H1 (cell line): ENCODE measurements around the gene NOXO1. TPM values are rescaled to one million over a fixed set of nuclear protein-coding genes. Genes with fewer than 3 reads are reported as not detected.

Source experiments
- ASH2L ChIP-seq: fragments of 200-600, 300-600 bp; sonication (generic); IDR thresholded peaks from one replicate; pipeline ENCODE4 v1.7.1; 2017; ENCODE audit warnings: low read length
- CEBPB ChIP-seq: IDR thresholded peaks from 2 replicates; pipeline ENCODE4 v1.6.1; 2012; ENCODE audit warnings: low read depth, low read length
- KDM1A ChIP-seq: fragments of 200-600, 300-600 bp; sonication (generic); IDR thresholded peaks from 2 replicates; pipeline ENCODE4 v1.7.1; 2016; ENCODE audit warnings: mild to moderate bottlenecking, low read length, borderline replicate concordance
- KDM4A ChIP-seq: IDR thresholded peaks from one replicate; pipeline ENCODE4 v1.7.1; 2012; ENCODE audit warnings: low read depth, mild to moderate bottlenecking, moderate library complexity, low read length, inconsistent platforms; ENCODE audit not compliant: severe bottlenecking
- KDM5A ChIP-seq: fragments of 200-600 bp; IDR thresholded peaks from 2 replicates; pipeline ENCODE4 v1.7.1; 2012; ENCODE audit warnings: mild to moderate bottlenecking, low read length, inconsistent platforms, mixed read lengths
- NANOG ChIP-seq: IDR thresholded peaks from 2 replicates; pipeline ENCODE4 v1.6.1; 2011; ENCODE audit warnings: low read length, low read depth, mild to moderate bottlenecking, inconsistent platforms; ENCODE audit not compliant: insufficient read depth, poor library complexity, severe bottlenecking
- RAD21 ChIP-seq, 2 experiments: IDR thresholded peaks in 1 of 2; conservative IDR thresholded peaks in 1 of 2; 2 replicates each; pipeline ENCODE4 v1.6.1; 2011; ENCODE audit warnings: low read depth in 2 of 2, low read length in 2 of 2, improper control_type of control experiment in 1 of 2, inconsistent platforms in 1 of 2, mild to moderate bottlenecking in 1 of 2, moderate library complexity in 1 of 2
- RFX5 ChIP-seq: IDR thresholded peaks from 2 replicates; pipeline ENCODE4 v1.6.1; 2011; ENCODE audit warnings: low read depth, low read length, improper control_type of control experiment, borderline replicate concordance
- SP4 ChIP-seq: IDR thresholded peaks from 2 replicates; pipeline ENCODE4 v1.6.1; 2012; ENCODE audit warnings: low read length, inconsistent platforms
- TBP ChIP-seq: IDR thresholded peaks from 2 replicates; pipeline ENCODE4 v1.6.1; 2011; ENCODE audit warnings: low read depth, low read length, improper control_type of control experiment
- TEAD4 ChIP-seq: IDR thresholded peaks from 2 replicates; pipeline ENCODE4 v1.6.1; 2012; ENCODE audit warnings: low read depth, low read length, inconsistent platforms, mixed read lengths
- polyA plus RNA-seq, 7 experiments: library from polyadenylated mRNA; depleted of rRNA in 3 of 7; stranded (reverse) in 5 of 7; unstranded in 2 of 7; fragments of >200 nt in 5 of 7; fragments of 200-250 nt in 2 of 7; gene quantifications; 1 replicate in 5 of 7; 2 replicates in 1 of 7; 4 replicates in 1 of 7; pipeline versions ENCODE4 v1.2.1 to v1.2.3, GENCODE V29; 2011 to 2013; ENCODE audit warnings: missing spikeins in 2 of 7, mixed read lengths in 2 of 7
- total RNA-seq: library from RNA; stranded (reverse); fragmentation: NEBNext Ultra II Directional; extraction: Animal tissue kit (Norgen Biotek cat#: 25700); gene quantifications from 2 replicates; pipeline ENCODE4 v1.2.1, GENCODE V29; 2021
- TF ChIP-seq, protein P1 (sequence below): fragments of 300-600 bp; sonication (generic); IDR thresholded peaks from 2 replicates; pipeline ENCODE4 v1.7.1; 2012; ENCODE audit warnings: low read length, moderate library complexity, mild to moderate bottlenecking, inconsistent platforms; ENCODE audit not compliant: insufficient replicate concordance

The NOXO1 gene
- total and polyA plus RNA-seq, 2 of the 8 experiments (the other 6 are each of a cell fraction or from before 2014, with no cell fraction given) = 1.3 to 2.5 TPM

- TF ChIP-seq, protein P1, sequence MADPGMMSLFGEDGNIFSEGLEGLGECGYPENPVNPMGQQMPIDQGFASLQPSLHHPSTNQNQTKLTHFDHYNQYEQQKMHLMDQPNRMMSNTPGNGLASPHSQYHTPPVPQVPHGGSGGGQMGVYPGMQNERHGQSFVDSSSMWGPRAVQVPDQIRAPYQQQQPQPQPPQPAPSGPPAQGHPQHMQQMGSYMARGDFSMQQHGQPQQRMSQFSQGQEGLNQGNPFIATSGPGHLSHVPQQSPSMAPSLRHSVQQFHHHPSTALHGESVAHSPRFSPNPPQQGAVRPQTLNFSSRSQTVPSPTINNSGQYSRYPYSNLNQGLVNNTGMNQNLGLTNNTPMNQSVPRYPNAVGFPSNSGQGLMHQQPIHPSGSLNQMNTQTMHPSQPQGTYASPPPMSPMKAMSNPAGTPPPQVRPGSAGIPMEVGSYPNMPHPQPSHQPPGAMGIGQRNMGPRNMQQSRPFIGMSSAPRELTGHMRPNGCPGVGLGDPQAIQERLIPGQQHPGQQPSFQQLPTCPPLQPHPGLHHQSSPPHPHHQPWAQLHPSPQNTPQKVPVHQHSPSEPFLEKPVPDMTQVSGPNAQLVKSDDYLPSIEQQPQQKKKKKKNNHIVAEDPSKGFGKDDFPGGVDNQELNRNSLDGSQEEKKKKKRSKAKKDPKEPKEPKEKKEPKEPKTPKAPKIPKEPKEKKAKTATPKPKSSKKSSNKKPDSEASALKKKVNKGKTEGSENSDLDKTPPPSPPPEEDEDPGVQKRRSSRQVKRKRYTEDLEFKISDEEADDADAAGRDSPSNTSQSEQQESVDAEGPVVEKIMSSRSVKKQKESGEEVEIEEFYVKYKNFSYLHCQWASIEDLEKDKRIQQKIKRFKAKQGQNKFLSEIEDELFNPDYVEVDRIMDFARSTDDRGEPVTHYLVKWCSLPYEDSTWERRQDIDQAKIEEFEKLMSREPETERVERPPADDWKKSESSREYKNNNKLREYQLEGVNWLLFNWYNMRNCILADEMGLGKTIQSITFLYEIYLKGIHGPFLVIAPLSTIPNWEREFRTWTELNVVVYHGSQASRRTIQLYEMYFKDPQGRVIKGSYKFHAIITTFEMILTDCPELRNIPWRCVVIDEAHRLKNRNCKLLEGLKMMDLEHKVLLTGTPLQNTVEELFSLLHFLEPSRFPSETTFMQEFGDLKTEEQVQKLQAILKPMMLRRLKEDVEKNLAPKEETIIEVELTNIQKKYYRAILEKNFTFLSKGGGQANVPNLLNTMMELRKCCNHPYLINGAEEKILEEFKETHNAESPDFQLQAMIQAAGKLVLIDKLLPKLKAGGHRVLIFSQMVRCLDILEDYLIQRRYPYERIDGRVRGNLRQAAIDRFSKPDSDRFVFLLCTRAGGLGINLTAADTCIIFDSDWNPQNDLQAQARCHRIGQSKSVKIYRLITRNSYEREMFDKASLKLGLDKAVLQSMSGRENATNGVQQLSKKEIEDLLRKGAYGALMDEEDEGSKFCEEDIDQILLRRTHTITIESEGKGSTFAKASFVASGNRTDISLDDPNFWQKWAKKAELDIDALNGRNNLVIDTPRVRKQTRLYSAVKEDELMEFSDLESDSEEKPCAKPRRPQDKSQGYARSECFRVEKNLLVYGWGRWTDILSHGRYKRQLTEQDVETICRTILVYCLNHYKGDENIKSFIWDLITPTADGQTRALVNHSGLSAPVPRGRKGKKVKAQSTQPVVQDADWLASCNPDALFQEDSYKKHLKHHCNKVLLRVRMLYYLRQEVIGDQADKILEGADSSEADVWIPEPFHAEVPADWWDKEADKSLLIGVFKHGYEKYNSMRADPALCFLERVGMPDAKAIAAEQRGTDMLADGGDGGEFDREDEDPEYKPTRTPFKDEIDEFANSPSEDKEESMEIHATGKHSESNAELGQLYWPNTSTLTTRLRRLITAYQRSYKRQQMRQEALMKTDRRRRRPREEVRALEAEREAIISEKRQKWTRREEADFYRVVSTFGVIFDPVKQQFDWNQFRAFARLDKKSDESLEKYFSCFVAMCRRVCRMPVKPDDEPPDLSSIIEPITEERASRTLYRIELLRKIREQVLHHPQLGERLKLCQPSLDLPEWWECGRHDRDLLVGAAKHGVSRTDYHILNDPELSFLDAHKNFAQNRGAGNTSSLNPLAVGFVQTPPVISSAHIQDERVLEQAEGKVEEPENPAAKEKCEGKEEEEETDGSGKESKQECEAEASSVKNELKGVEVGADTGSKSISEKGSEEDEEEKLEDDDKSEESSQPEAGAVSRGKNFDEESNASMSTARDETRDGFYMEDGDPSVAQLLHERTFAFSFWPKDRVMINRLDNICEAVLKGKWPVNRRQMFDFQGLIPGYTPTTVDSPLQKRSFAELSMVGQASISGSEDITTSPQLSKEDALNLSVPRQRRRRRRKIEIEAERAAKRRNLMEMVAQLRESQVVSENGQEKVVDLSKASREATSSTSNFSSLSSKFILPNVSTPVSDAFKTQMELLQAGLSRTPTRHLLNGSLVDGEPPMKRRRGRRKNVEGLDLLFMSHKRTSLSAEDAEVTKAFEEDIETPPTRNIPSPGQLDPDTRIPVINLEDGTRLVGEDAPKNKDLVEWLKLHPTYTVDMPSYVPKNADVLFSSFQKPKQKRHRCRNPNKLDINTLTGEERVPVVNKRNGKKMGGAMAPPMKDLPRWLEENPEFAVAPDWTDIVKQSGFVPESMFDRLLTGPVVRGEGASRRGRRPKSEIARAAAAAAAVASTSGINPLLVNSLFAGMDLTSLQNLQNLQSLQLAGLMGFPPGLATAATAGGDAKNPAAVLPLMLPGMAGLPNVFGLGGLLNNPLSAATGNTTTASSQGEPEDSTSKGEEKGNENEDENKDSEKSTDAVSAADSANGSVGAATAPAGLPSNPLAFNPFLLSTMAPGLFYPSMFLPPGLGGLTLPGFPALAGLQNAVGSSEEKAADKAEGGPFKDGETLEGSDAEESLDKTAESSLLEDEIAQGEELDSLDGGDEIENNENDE = no peak
- no peak for TF ChIP-seq CEBPB
- no peak for TF ChIP-seq SP4
- TF ChIP-seq TEAD4 = no peak
- no peak for TF ChIP-seq RAD21 (IDR thresholded peaks at IDR 0.05 in 1 of 2, conservative IDR thresholded peaks at IDR 0.05 in 1 of 2; ENCODE audit: low read depth in 2 of 2, low read length in 2 of 2)
- no peak for TF ChIP-seq KDM5A
- TF ChIP-seq RFX5 = no peak
- TF ChIP-seq TBP = no peak
- no peak for TF ChIP-seq ASH2L
- no peak for TF ChIP-seq NANOG
- no peak for TF ChIP-seq KDM4A
- TF ChIP-seq KDM1A = no peak
Observed at GRCh38 chr16:1938910-1939309, 42.4 kb downstream of the NOXO1 start (continued).
